HepG2 (cell line): Measurements from ENCODE around the gene SFMBT1. TPM values are rescaled to one million over a fixed set of nuclear protein-coding genes. Genes with fewer than 3 reads are reported as not detected.
"Not testable (repeated sequence)": the region's sequence is repeated elsewhere in the genome, so short reads cannot be mapped to it uniquely, and the experiment has no call there.

Experiments used
- ATAC-seq: fragments of 200-7000 bp; cut with Tn5 transposase; 3 replicates; pipeline ENCODE4 v1.9.1; 2020; ENCODE audit warnings: mild to moderate bottlenecking, moderate library complexity
- BruUV-seq: library from RNA; stranded (reverse); fragments of 400-500 nt; replicated peaks from 2 replicates; lab custom pipeline; 2021; lab: Mats Ljungman, UMichigan
- CTCF ChIA-PET: fragments of 300-600 bp; formaldehyde crosslinking; extraction: SDS; loops from one replicate; lab custom pipeline; 2021; ENCODE audit warnings: low total read pairs, inconsistent platforms, low intra/inter-chr PET ratio; lab: Yijun Ruan, JAX
- POLR2A ChIA-PET: fragments of 350-600 bp; sonication (Branson Sonifier 250); formaldehyde crosslinking; loops from one replicate; lab custom pipeline; 2020; ENCODE audit warnings: antibody characterized with exemption, inconsistent platforms; lab: Yijun Ruan, JAX
- DNase-seq: peaks from one replicate; pipeline ENCODE4 v3.0.0-alpha.2; 2015; ENCODE audit warnings: low spot score
- FAIRE-seq: peaks from 3 replicates; lab custom pipeline; 2011; peaks lifted over from hg19 to GRCh38; lab: Jason Lieb, UNC
- H2AFZ ChIP-seq: one replicate; pipeline ENCODE4 v1.6.1; 2011; ENCODE audit warnings: low read length, inconsistent platforms
- H3K27ac ChIP-seq: fragments of 300-600 bp; 3 replicates; pipeline ENCODE4 v1.8.0; 2011; ENCODE audit warnings: mixed run types, mild to moderate bottlenecking, mixed read lengths, low read length, inconsistent platforms; ENCODE audit not compliant: insufficient read depth; ENCODE audit errors: extremely low read length
- H3K27me3 ChIP-seq, 2 experiments: fragments of 200-600 bp in 1 of 2; 2 replicates in 1 of 2; 3 replicates in 1 of 2; pipeline versions ENCODE4 v1.6.0 to v1.8.0; 2011; ENCODE audit warnings: low read length in 2 of 2, mild to moderate bottlenecking in 2 of 2, moderate library complexity in 2 of 2, inconsistent platforms in 1 of 2; ENCODE audit not compliant: insufficient read depth in 2 of 2, control insufficient read depth in 1 of 2
- H3K36me3 ChIP-seq, 2 experiments: fragments of 200-600 bp in 1 of 2; replicated peaks in 1 of 2; 2 replicates in 1 of 2; 3 replicates in 1 of 2; pipeline versions ENCODE4 v1.5.1 to v1.8.0; 2011; ENCODE audit warnings: low read length in 2 of 2, inconsistent platforms in 1 of 2; ENCODE audit not compliant: insufficient read depth in 2 of 2, control insufficient read depth in 1 of 2
- H3K4me1 ChIP-seq: 2 replicates; pipeline ENCODE4 v1.5.1; 2012; ENCODE audit warnings: low read length, inconsistent platforms; ENCODE audit not compliant: insufficient read depth
- H3K4me2 ChIP-seq: 2 replicates; pipeline ENCODE4 v1.6.0; 2011; ENCODE audit warnings: low read depth, low read length, inconsistent platforms
- H3K4me3 ChIP-seq, 3 experiments: fragments of 200-600 bp in 1 of 3; sonication (generic), shearing (Covaris generic) in 1 of 3; replicated peaks in 1 of 3; 2 replicates each; pipeline ENCODE4 v1.5.1; 2011 to 2016; ENCODE audit warnings: low read length in 3 of 3, inconsistent platforms in 2 of 3, low read depth in 2 of 3, mild to moderate bottlenecking in 2 of 3, control low read depth in 1 of 3, mixed read lengths in 1 of 3; ENCODE audit not compliant: insufficient read depth in 1 of 3
- H3K79me2 ChIP-seq: one replicate; pipeline ENCODE4 v1.6.1; 2011; ENCODE audit warnings: low read length, inconsistent platforms; ENCODE audit not compliant: insufficient read depth
- H3K9ac ChIP-seq: 2 replicates; pipeline ENCODE4 v1.6.0; 2011; ENCODE audit warnings: mild to moderate bottlenecking, low read depth, low read length, inconsistent platforms; ENCODE audit not compliant: insufficient read depth
- H3K9me3 ChIP-seq: 2 replicates; pipeline ENCODE4 v1.5.1; 2012; ENCODE audit warnings: mild to moderate bottlenecking, low read length
- H4K20me1 ChIP-seq: 2 replicates; pipeline ENCODE4 v1.6.0; 2011; ENCODE audit warnings: inconsistent platforms, mild to moderate bottlenecking, low read length, moderate library complexity; ENCODE audit not compliant: insufficient read depth
- CBFB ChIP-seq: sonication (generic); formaldehyde crosslinking; IDR thresholded peaks from 2 replicates; pipeline ENCODE4 v1.4.0; 2020; ENCODE audit warnings: missing genetic modification reagents
- CENPT ChIP-seq: sonication (generic); formaldehyde crosslinking; IDR thresholded peaks from 2 replicates; pipeline ENCODE4 v1.8.0; 2022; ENCODE audit warnings: low read depth, mild to moderate bottlenecking, moderate library complexity, missing genetic modification reagents
- NR2F6 ChIP-seq, 2 experiments: IDR thresholded peaks; 2 replicates each; pipeline ENCODE4 v1.6.1; 2016; ENCODE audit warnings: antibody characterized with exemption in 1 of 2, mild to moderate bottlenecking in 1 of 2
- SALL1 ChIP-seq: sonication (generic); formaldehyde crosslinking; IDR thresholded peaks from 2 replicates; pipeline ENCODE4 v1.8.0; 2022; ENCODE audit warnings: mild to moderate bottlenecking, missing genetic modification reagents
- STAG1 ChIP-seq: sonication (generic); formaldehyde crosslinking; IDR thresholded peaks from 2 replicates; pipeline ENCODE4 v1.4.0; 2020; ENCODE audit warnings: missing genetic modification reagents
- ZNF121 ChIP-seq: sonication (generic); formaldehyde crosslinking; IDR thresholded peaks from 2 replicates; pipeline ENCODE4 v1.5.0; 2020; ENCODE audit warnings: mild to moderate bottlenecking, missing genetic modification reagents
- WGBS: methylation state at CpG from one replicate; pipeline ENCODE4 v1.1.6; 2017; ENCODE audit warnings: low lambda C conversion rate; 5-methylcytosine and 5-hydroxymethylcytosine counted together
- in situ Hi-C: cut with HindIII; loops from 2 replicates; pipeline ENCODE4 v1.10.0; 2017; ENCODE audit warnings: low pct_unique_long_range_greater_than_20kb; ENCODE audit not compliant: extremely low pct_ligation_motif_present
- intact Hi-C: fragments of 100-400 bp; cut with micrococcal nuclease; formaldehyde crosslinking; loops from one replicate; pipeline ENCODE4 v1.10.0; 2022; ENCODE audit not compliant: unreplicated experiment
- polyA plus RNA-seq, 8 experiments: library from polyadenylated mRNA; depleted of rRNA in 3 of 8; stranded (reverse) in 7 of 8; unstranded in 1 of 8; fragments of >200 nt; fragmentation: Illumina TruSeq in 4 of 8; extraction: Trizol in 4 of 8; gene quantifications; 2 replicates each; pipeline versions ENCODE4 v1.2.1 to v1.2.3, GENCODE V29; 2011 to 2016; ENCODE audit warnings: low read depth in 4 of 8, missing spikeins in 1 of 8, mixed read lengths in 1 of 8; ENCODE audit not compliant: insufficient read depth in 1 of 8
- total RNA-seq, 5 experiments: library from RNA; depleted of rRNA; stranded (reverse); fragments of >200 nt; fragmentation: Illumina TruSeq; extraction: Trizol; gene quantifications; 2 replicates each; pipeline ENCODE4 v1.2.3, GENCODE V29; 2016; ENCODE audit warnings: low read depth in 1 of 5
- TF ChIP-seq, protein P1 (sequence below): sonication (generic); formaldehyde crosslinking; IDR thresholded peaks from 2 replicates; pipeline ENCODE4 v1.4.0; 2020; ENCODE audit warnings: low read depth, missing genetic modification reagents
- TF ChIP-seq, protein P2 (sequence below): sonication (generic); formaldehyde crosslinking; IDR thresholded peaks from 2 replicates; pipeline ENCODE4 v1.4.0; 2020; ENCODE audit warnings: mild to moderate bottlenecking, missing genetic modification reagents

The SFMBT1 gene
- total and polyA plus RNA-seq, 2 of the 13 experiments (the other 11 are each of a cell fraction or from before 2014, with no cell fraction given) = 3.8 to 12.8 TPM

DNA sequence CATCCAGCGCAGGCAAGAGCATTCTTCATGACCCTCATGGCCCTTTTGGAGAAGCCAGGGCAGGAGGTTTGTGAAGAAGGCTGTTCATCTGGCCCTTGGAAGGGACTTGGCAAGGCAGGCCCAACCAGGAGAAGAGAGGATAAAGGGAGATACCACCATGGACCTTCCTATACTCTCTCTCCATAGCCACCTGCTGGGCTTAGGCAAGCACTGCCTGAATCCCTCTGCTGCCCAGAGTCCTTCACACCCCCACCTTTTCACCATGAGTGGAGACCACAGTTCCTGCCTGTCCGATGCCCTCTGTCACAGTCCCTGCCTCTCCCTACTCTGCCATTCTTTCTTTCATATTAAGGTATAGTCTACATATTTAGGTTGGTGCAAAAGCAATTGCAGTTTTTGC lies 10.6 kb upstream of the SFMBT1 start (continued):
- TF ChIP-seq STAG1 (CRISPR knock-in tag) (peak; percentile 60), CBFB (CRISPR knock-in tag) (no peak), SALL1 (CRISPR knock-in tag) (peak; percentile 26; the same call in 1 of the 2 replicates), CENPT (no peak), NR2F6 (IDR thresholded peaks at IDR 0.05) (no peak), NR2F6 (CRISPR knock-in tag; IDR thresholded peaks at IDR 0.05) (peak; percentile 28; the same call in 1 of the 2 replicates)
- TF ChIP-seq, protein P1, sequence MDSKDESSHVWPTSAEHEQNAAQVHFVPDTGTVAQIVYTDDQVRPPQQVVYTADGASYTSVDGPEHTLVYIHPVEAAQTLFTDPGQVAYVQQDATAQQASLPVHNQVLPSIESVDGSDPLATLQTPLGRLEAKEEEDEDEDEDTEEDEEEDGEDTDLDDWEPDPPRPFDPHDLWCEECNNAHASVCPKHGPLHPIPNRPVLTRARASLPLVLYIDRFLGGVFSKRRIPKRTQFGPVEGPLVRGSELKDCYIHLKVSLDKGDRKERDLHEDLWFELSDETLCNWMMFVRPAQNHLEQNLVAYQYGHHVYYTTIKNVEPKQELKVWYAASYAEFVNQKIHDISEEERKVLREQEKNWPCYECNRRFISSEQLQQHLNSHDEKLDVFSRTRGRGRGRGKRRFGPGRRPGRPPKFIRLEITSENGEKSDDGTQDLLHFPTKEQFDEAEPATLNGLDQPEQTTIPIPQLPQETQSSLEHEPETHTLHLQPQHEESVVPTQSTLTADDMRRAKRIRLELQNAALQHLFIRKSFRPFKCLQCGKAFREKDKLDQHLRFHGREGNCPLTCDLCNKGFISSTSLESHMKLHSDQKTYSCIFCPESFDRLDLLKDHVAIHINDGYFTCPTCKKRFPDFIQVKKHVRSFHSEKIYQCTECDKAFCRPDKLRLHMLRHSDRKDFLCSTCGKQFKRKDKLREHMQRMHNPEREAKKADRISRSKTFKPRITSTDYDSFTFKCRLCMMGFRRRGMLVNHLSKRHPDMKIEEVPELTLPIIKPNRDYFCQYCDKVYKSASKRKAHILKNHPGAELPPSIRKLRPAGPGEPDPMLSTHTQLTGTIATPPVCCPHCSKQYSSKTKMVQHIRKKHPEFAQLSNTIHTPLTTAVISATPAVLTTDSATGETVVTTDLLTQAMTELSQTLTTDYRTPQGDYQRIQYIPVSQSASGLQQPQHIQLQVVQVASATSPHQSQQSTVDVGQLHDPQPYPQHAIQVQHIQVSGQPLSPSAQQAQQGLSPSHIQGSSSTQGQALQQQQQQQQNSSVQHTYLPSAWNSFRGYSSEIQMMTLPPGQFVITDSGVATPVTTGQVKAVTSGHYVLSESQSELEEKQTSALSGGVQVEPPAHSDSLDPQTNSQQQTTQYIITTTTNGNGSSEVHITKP (CRISPR knock-in tag) = peak; percentile 78
- TF ChIP-seq, protein P2, sequence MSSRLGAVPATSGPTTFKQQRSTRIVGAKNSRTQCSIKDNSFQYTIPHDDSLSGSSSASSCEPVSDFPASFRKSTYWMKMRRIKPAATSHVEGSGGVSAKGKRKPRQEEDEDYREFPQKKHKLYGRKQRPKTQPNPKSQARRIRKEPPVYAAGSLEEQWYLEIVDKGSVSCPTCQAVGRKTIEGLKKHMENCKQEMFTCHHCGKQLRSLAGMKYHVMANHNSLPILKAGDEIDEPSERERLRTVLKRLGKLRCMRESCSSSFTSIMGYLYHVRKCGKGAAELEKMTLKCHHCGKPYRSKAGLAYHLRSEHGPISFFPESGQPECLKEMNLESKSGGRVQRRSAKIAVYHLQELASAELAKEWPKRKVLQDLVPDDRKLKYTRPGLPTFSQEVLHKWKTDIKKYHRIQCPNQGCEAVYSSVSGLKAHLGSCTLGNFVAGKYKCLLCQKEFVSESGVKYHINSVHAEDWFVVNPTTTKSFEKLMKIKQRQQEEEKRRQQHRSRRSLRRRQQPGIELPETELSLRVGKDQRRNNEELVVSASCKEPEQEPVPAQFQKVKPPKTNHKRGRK = no peak

DNA sequence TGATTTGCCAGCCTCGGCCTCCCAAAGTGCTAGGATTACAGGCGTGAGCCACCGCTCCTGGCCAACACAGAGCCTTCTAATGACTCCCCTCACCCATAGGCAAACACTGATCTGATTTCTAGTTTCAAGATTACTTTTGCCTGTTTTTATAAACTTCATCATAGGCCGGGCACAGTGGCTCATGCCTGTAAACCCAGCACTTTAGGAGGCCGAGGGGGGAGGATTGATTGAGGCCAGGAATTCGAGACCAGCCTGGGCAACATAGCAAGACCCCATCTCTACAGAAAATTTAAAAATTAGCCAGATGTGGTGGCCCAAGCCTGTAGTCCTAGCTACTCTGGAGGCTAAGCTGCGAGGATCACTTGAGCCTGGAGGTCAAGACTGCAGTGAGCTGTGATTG lies 8.4 kb upstream of the SFMBT1 start:
- FAIRE-seq, H3K27me3 ChIP-seq, BruUV-seq, H3K36me3 ChIP-seq, H3K4me3 ChIP-seq, H3K9ac ChIP-seq, H3K79me2 ChIP-seq, ATAC-seq, DNase-seq, CTCF ChIA-PET, H3K9me3 ChIP-seq, POLR2A ChIA-PET, H3K4me2 ChIP-seq, H2AFZ ChIP-seq, H4K20me1 ChIP-seq, in situ Hi-C loops, H3K27ac ChIP-seq: not testable (repeated sequence)
- peaks cover 13% of the 10 kb centered on the region for H3K4me1 ChIP-seq
- peak; percentile 45; the same call in 1 of the 2 replicates for TF ChIP-seq ZNF121 (CRISPR knock-in tag)
- intact Hi-C loops = loop anchor here (10.0 kb wide), 1 partner anchor 79 kb away; no protein-coding TSS in a partner anchor
- 58% methylated on average over 6 of the region's 7 CpGs for WGBS
